Omental fat pad (tissue), 4 donors: Measurements from ENCODE around the gene UPP1. TPM values are rescaled to one million over a fixed set of nuclear protein-coding genes. Genes with fewer than 3 reads are reported as not detected.

ENCODE experiments used
- ATAC-seq: fragments of 150-250 bp; one replicate; pipeline ENCODE4 v1.9.1; 2016; ENCODE audit warnings: mild to moderate bottlenecking, moderate library complexity; ENCODE audit not compliant: low FRiP score
- DNase-seq: peaks from one replicate; pipeline ENCODE4 v3.0.0-alpha.2; 2019; ENCODE audit warnings: low spot score
- CTCF ChIP-seq, 3 donors: fragments of 450-650 bp; IDR thresholded peaks; one replicate each; pipeline ENCODE4 v1.5.1; 2016 to 2017; ENCODE audit warnings: antibody characterized with exemption in 3 of 3, mild to moderate bottlenecking in 3 of 3, moderate library complexity in 2 of 3
- total RNA-seq, 4 donors: library from RNA; depleted of rRNA; stranded (reverse); fragments of >200 nt; gene quantifications; one replicate each; pipeline ENCODE4 v1.1.0, GENCODE V29; 2016

Gene UPP1
- total RNA-seq, 4 donors from 2014 or later: 26.1 to 114 (median 32.6) TPM

- TF ChIP-seq CTCF (IDR thresholded peaks at IDR 0.05): no peak
- no peak for ATAC-seq
- DNase-seq: no peak
These were observed 20.1 kb downstream of the UPP1 start for GRCh38 chr7:48108959-48109847.

- ATAC-seq (peak; percentile 75), DNase-seq (peak; percentile 90)
These were observed 21.0 kb downstream of the UPP1 start for GRCh38 chr7:48109848-48110663.

GRCh38 chr7:48110868-48111267 is 21.8 kb downstream of the UPP1 start:
- ATAC-seq: no peak
- TF ChIP-seq CTCF (IDR thresholded peaks at IDR 0.05): no peak
- no peak for DNase-seq

More at GRCh38 chr7:48109848-48110663, 21.0 kb downstream of the UPP1 start:
- TF ChIP-seq CTCF (IDR thresholded peaks at IDR 0.05): peak in 2 of 3 donors; percentile 89 to 90

- DNase-seq: no peak
- ATAC-seq: no peak
- no peak for TF ChIP-seq CTCF (IDR thresholded peaks at IDR 0.05)
These were observed 22.5 kb downstream of the UPP1 start for GRCh38 chr7:48111596-48111995.

GRCh38 chr7:48112401-48113165 is 23.5 kb downstream of the UPP1 start:
- ATAC-seq (no peak), DNase-seq (no peak)
- no peak for TF ChIP-seq CTCF (IDR thresholded peaks at IDR 0.05)

- DNase-seq (no peak), ATAC-seq (no peak)
- no peak for TF ChIP-seq CTCF (IDR thresholded peaks at IDR 0.05)
These were observed 24.2 kb downstream of the UPP1 start for GRCh38 chr7:48113275-48113674.
